IMR-90 (cell line): ENCODE data around the gene PKN3. TPM values are rescaled to one million over a fixed set of nuclear protein-coding genes. Genes with fewer than 3 reads are reported as not detected.

Experiments
- ATAC-seq: fragments of 200-7000 bp; cut with Tn5 transposase; 2 replicates; pipeline ENCODE4 v1.9.1; 2020; ENCODE audit warnings: low read depth, mild to moderate bottlenecking, moderate library complexity
- BruUV-seq: library from RNA; stranded (reverse); fragments of 400-500 nt; replicated peaks from 2 replicates; lab custom pipeline; 2021; lab: Mats Ljungman, UMichigan
- CTCF ChIA-PET: fragments of 300-600 bp; formaldehyde crosslinking; extraction: SDS; loops from one replicate; lab custom pipeline; 2021; ENCODE audit warnings: antibody characterized with exemption; lab: Yijun Ruan, JAX
- POLR2A ChIA-PET: fragments of 300-600 bp; sonication (Branson Sonifier 250); formaldehyde crosslinking; loops from one replicate; lab custom pipeline; 2022; ENCODE audit warnings: antibody characterized with exemption; ENCODE audit not compliant: unreplicated experiment; lab: Charles Lee
- DNase-seq: peaks from one replicate; pipeline ENCODE4 v3.0.0; 2013
- H2AFZ ChIP-seq: replicated peaks from 2 replicates; pipeline ENCODE3; 2013; ENCODE audit warnings: low read length, mild to moderate bottlenecking; ENCODE audit not compliant: poor library complexity
- H2AK5ac ChIP-seq: 2 replicates; pipeline ENCODE4 v1.6.1; 2013; ENCODE audit warnings: low read depth, low read length, inconsistent platforms
- H2AK9ac ChIP-seq: replicated peaks from 2 replicates; pipeline ENCODE3; 2013; ENCODE audit warnings: mild to moderate bottlenecking, low read depth, low read length, moderate library complexity; ENCODE audit not compliant: poor library complexity
- H2BK120ac ChIP-seq: 2 replicates; pipeline ENCODE4 v1.6.1; 2013; ENCODE audit warnings: low read depth, low read length, inconsistent platforms
- H2BK15ac ChIP-seq: 3 replicates; pipeline ENCODE4 v1.6.1; 2013; ENCODE audit warnings: low read depth, low read length, inconsistent platforms
- H2BK20ac ChIP-seq: 2 replicates; pipeline ENCODE4 v1.6.1; 2013; ENCODE audit warnings: low read depth, mild to moderate bottlenecking, inconsistent platforms, low read length, moderate library complexity
- H2BK5ac ChIP-seq: 2 replicates; pipeline ENCODE4 v1.6.1; 2013; ENCODE audit warnings: mild to moderate bottlenecking, low read depth, low read length, inconsistent platforms; ENCODE audit not compliant: poor library complexity, severe bottlenecking
- H3K14ac ChIP-seq: replicated peaks from 2 replicates; pipeline ENCODE4 v1.6.1; 2013; ENCODE audit warnings: low read depth, low read length, inconsistent platforms
- H3K18ac ChIP-seq: 2 replicates; pipeline ENCODE4 v1.6.1; 2013; ENCODE audit warnings: low read depth, low read length, control low read depth
- H3K23ac ChIP-seq: 2 replicates; pipeline ENCODE4 v1.6.1; 2013; ENCODE audit warnings: low read depth, low read length, inconsistent platforms
- H3K27ac ChIP-seq: 2 replicates; pipeline ENCODE4 v1.5.1; 2013; ENCODE audit warnings: mild to moderate bottlenecking, control low read depth, low read length; ENCODE audit not compliant: insufficient read depth
- H3K27me3 ChIP-seq: 2 replicates; pipeline ENCODE4 v1.6.1; 2013; ENCODE audit warnings: low read length; ENCODE audit not compliant: control insufficient read depth, insufficient read depth
- H3K36me3 ChIP-seq: 2 replicates; pipeline ENCODE4 v1.6.1; 2013; ENCODE audit warnings: low read length, mixed read lengths; ENCODE audit not compliant: control insufficient read depth, insufficient read depth
- H3K4ac ChIP-seq: 2 replicates; pipeline ENCODE4 v1.6.1; 2013; ENCODE audit warnings: low read depth, low read length, inconsistent platforms
- H3K4me1 ChIP-seq: 2 replicates; pipeline ENCODE4 v1.6.1; 2013; ENCODE audit warnings: low read length, mixed read lengths; ENCODE audit not compliant: control insufficient read depth, insufficient read depth
- H3K4me2 ChIP-seq: 2 replicates; pipeline ENCODE4 v1.6.1; 2013; ENCODE audit warnings: low read depth, mild to moderate bottlenecking, control low read depth, low read length, moderate library complexity
- H3K4me3 ChIP-seq: 2 replicates; pipeline ENCODE4 v1.5.1; 2013; ENCODE audit warnings: low read depth, mild to moderate bottlenecking, control low read depth, low read length, moderate library complexity; ENCODE audit not compliant: insufficient read depth
- H3K56ac ChIP-seq: 2 replicates; pipeline ENCODE4 v1.6.1; 2013; ENCODE audit warnings: low read length, inconsistent platforms; ENCODE audit not compliant: insufficient read depth; ENCODE audit errors: extremely low read depth
- H3K79me1 ChIP-seq, 2 experiments: 2 replicates each; pipeline ENCODE4 v1.6.1; 2013; ENCODE audit warnings: low read length in 2 of 2, inconsistent platforms in 1 of 2, low read depth in 1 of 2
- H3K9ac ChIP-seq: 2 replicates; pipeline ENCODE4 v1.6.1; 2013; ENCODE audit warnings: low read depth, low read length, control low read depth
- H3K9me1 ChIP-seq: 2 replicates; pipeline ENCODE4 v1.6.1; 2013; ENCODE audit warnings: low read length, inconsistent platforms; ENCODE audit not compliant: insufficient read depth
- H3K9me3 ChIP-seq: 2 replicates; pipeline ENCODE4 v1.6.1; 2013; ENCODE audit warnings: low read length; ENCODE audit not compliant: control insufficient read depth, insufficient read depth
- H4K20me1 ChIP-seq: 2 replicates; pipeline ENCODE4 v1.6.1; 2013; ENCODE audit warnings: low read length, inconsistent platforms; ENCODE audit not compliant: insufficient read depth
- H4K5ac ChIP-seq: 2 replicates; pipeline ENCODE4 v1.6.1; 2013; ENCODE audit warnings: mild to moderate bottlenecking, low read depth, low read length, control low read depth
- H4K8ac ChIP-seq, 2 experiments: 2 replicates each; pipeline ENCODE4 v1.6.1; 2013; ENCODE audit warnings: low read depth in 2 of 2, low read length in 2 of 2, control low read depth in 1 of 2, inconsistent platforms in 1 of 2
- H4K91ac ChIP-seq: 2 replicates; pipeline ENCODE4 v1.6.1; 2013; ENCODE audit warnings: low read depth, low read length, inconsistent platforms; ENCODE audit not compliant: insufficient read depth
- CEBPB ChIP-seq: IDR thresholded peaks from 2 replicates; pipeline ENCODE4 v1.6.1; 2012; ENCODE audit warnings: low read depth, low read length, improper control_type of control experiment
- CHD1 ChIP-seq: IDR thresholded peaks from 2 replicates; pipeline ENCODE4 v1.6.1; 2012; ENCODE audit warnings: low read depth, low read length, improper control_type of control experiment
- FOS ChIP-seq: fragments of 150-350 bp; IDR thresholded peaks from 2 replicates; pipeline ENCODE4 v1.6.1; 2016; ENCODE audit warnings: low read depth, low read length
- MAZ ChIP-seq: IDR thresholded peaks from 2 replicates; pipeline ENCODE4 v1.6.1; 2012; ENCODE audit warnings: low read depth, mild to moderate bottlenecking, low read length, improper control_type of control experiment, moderate library complexity, borderline replicate concordance
- MXI1 ChIP-seq: IDR thresholded peaks from 2 replicates; pipeline ENCODE4 v1.6.1; 2012; ENCODE audit warnings: low read depth, mild to moderate bottlenecking, low read length, moderate library complexity, borderline replicate concordance
- RAD21 ChIP-seq: IDR thresholded peaks from 2 replicates; pipeline ENCODE4 v1.6.1; 2012; ENCODE audit warnings: low read length, improper control_type of control experiment
- RCOR1 ChIP-seq: IDR thresholded peaks from 2 replicates; pipeline ENCODE4 v1.6.1; 2012; ENCODE audit warnings: mild to moderate bottlenecking, low read length, improper control_type of control experiment; ENCODE audit not compliant: insufficient replicate concordance
- RFX5 ChIP-seq: IDR thresholded peaks from 2 replicates; pipeline ENCODE4 v1.8.0; 2012; ENCODE audit warnings: low read depth, mild to moderate bottlenecking, low read length, moderate library complexity
- SMC3 ChIP-seq: fragments of 150-350 bp; IDR thresholded peaks from 2 replicates; pipeline ENCODE4 v1.6.1; 2016; ENCODE audit warnings: low read depth, mild to moderate bottlenecking, antibody characterized with exemption, low read length, moderate library complexity
- WGBS, 2 experiments: methylation state at CpG; one replicate each; pipeline versions ENCODE4 v1.1.5 to v1.1.7; 2013; ENCODE audit warnings: missing lambda C conversion rate in 2 of 2; ENCODE audit not compliant: insufficient read length in 1 of 2; ENCODE audit errors: extremely low coverage in 2 of 2; 5-methylcytosine and 5-hydroxymethylcytosine counted together
- dilution Hi-C: fragments of 300-500 bp; cut with HindIII; formaldehyde crosslinking; loops from one replicate; pipeline ENCODE4 v1.14.3; 2018; ENCODE audit warnings: low sequenced_read_pairs; ENCODE audit not compliant: unreplicated experiment
- in situ Hi-C: fragments of 300-500 bp; cut with MboI; formaldehyde crosslinking; loops from 3 replicates; pipeline ENCODE4 v1.14.3; 2019; ENCODE audit warnings: low sequenced_read_pairs, inconsistent platforms, mixed read lengths
- intact Hi-C: fragments of 100-400 bp; cut with micrococcal nuclease; formaldehyde crosslinking; loops from 2 replicates; pipeline ENCODE4 v1.10.0; 2022
- polyA plus RNA-seq, 3 experiments: library from polyadenylated mRNA; depleted of rRNA; stranded (reverse); fragments of >200 nt; gene quantifications; 2 replicates each; pipeline ENCODE4 v1.2.3, GENCODE V29; 2012; ENCODE audit warnings: low replicate concordance in 1 of 3
- total RNA-seq: library from RNA; depleted of rRNA; stranded (reverse); fragments of >200 nt; gene quantifications from 2 replicates; pipeline ENCODE4 v1.2.3, GENCODE V29; 2012
- TF ChIP-seq, protein P1 (sequence below): fragments of 150-350 bp; IDR thresholded peaks from 2 replicates; pipeline ENCODE4 v1.6.1; 2017; ENCODE audit warnings: mild to moderate bottlenecking, antibody characterized with exemption, low read length, low read depth
- TF ChIP-seq, protein P2 (sequence below): fragments of 150-350 bp; IDR thresholded peaks from 2 replicates; pipeline ENCODE4 v1.6.1; 2016; ENCODE audit warnings: low read depth, mild to moderate bottlenecking, low read length, moderate library complexity, borderline replicate concordance

The PKN3 gene
- total and polyA plus RNA-seq, 2 of the 4 experiments (the other 2 are of a cell fraction): 1.6 to 3.8 TPM

GRCh38 chr9:128657796-128658195, 44.5 kb upstream of the PKN3 start:
- no peak overlapping the region for H4K91ac ChIP-seq
- intact Hi-C loops (loop anchor here (2.0 kb wide), 1 partner anchor 31 kb away; the partner anchor contains the start of gene SET), in situ Hi-C loops (no loop called here), dilution Hi-C loops (no loop called here)
- no peak overlapping the region for H2BK5ac ChIP-seq
- no peaks in the 10 kb centered on the region for H3K27me3 ChIP-seq
- POLR2A ChIA-PET: no interaction called here
- H3K9ac ChIP-seq: no peak overlapping the region
- H3K14ac ChIP-seq: no peak overlapping the region
- H3K9me3 ChIP-seq: no peaks in the 10 kb centered on the region
- 83% methylated on average over 1 of the region's 3 CpGs; no CpG with 5 or more reads in 1 of the 2 experiments for WGBS, 2 experiments
- H3K56ac ChIP-seq: no peak overlapping the region
- peak overlapping the region; percentile 100; the same call in 1 of the 2 replicates for H3K4ac ChIP-seq
- H2AFZ ChIP-seq: no peak overlapping the region
- CTCF ChIA-PET: no interaction called here
- peak overlapping the region; percentile 99 to 100 for H4K8ac ChIP-seq
- H3K4me3 ChIP-seq: no peak overlapping the region
- H2AK5ac ChIP-seq: peak overlapping the region; percentile 61
- no peak for ATAC-seq
- H2BK120ac ChIP-seq: peak overlapping the region; percentile 30; the same call in 1 of the 2 replicates
- peak overlapping the region; percentile 11; the same call in 1 of the 3 replicates for H2BK15ac ChIP-seq
- H2AK9ac ChIP-seq: no peak overlapping the region
- H3K18ac ChIP-seq: no peak overlapping the region
- no peaks in the 10 kb centered on the region for H3K9me1 ChIP-seq
- H4K5ac ChIP-seq: peak overlapping the region; percentile 100
- no TSS peak for BruUV-seq
- H3K4me2 ChIP-seq: no peak overlapping the region
- no peaks in the 10 kb centered on the region for H3K36me3 ChIP-seq
- H4K20me1 ChIP-seq: no peaks in the 10 kb centered on the region
- no peak overlapping the region for H3K23ac ChIP-seq
- H3K79me1 ChIP-seq: peaks cover 10 to 18% of the 10 kb centered on the region in 2 experiments; a peak in 3 of 4 replicates
- TF ChIP-seq CHD1 (no peak), RFX5 (no peak), RCOR1 (no peak), FOS (no peak), MAZ (no peak), RAD21 (no peak), CEBPB (no peak), MXI1 (no peak), SMC3 (no peak)
- TF ChIP-seq, protein P1, sequence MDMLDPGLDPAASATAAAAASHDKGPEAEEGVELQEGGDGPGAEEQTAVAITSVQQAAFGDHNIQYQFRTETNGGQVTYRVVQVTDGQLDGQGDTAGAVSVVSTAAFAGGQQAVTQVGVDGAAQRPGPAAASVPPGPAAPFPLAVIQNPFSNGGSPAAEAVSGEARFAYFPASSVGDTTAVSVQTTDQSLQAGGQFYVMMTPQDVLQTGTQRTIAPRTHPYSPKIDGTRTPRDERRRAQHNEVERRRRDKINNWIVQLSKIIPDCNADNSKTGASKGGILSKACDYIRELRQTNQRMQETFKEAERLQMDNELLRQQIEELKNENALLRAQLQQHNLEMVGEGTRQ: no peak
- TF ChIP-seq, protein P2, sequence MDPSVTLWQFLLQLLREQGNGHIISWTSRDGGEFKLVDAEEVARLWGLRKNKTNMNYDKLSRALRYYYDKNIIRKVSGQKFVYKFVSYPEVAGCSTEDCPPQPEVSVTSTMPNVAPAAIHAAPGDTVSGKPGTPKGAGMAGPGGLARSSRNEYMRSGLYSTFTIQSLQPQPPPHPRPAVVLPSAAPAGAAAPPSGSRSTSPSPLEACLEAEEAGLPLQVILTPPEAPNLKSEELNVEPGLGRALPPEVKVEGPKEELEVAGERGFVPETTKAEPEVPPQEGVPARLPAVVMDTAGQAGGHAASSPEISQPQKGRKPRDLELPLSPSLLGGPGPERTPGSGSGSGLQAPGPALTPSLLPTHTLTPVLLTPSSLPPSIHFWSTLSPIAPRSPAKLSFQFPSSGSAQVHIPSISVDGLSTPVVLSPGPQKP: no peak
- H3K4me1 ChIP-seq: no peaks in the 10 kb centered on the region
- no peak for DNase-seq
- H2BK20ac ChIP-seq: no peak overlapping the region
- H3K27ac ChIP-seq: no peak overlapping the region
